H1 (cell line): Measurements from ENCODE around the gene HMG20A. TPM values are rescaled to one million over a fixed set of nuclear protein-coding genes. Genes with fewer than 3 reads are reported as not detected.

Experiments
- CBX5 ChIP-seq: fragments of 300-800, 300-1000 bp; sonication (generic); IDR thresholded peaks from 2 replicates; pipeline ENCODE4 v1.7.1; 2016; ENCODE audit warnings: antibody characterized with exemption, low read length, low read depth
- EGR1 ChIP-seq: IDR thresholded peaks from 2 replicates; pipeline ENCODE4 v1.6.1; 2011; ENCODE audit warnings: low read depth, low read length, borderline replicate concordance
- FOSL1 ChIP-seq: IDR thresholded peaks from 2 replicates; pipeline ENCODE4 v1.6.1; 2011; ENCODE audit warnings: mild to moderate bottlenecking, low read depth, low read length, moderate library complexity; ENCODE audit not compliant: insufficient read depth
- HDAC2 ChIP-seq, 2 experiments: fragments of 300-600 bp in 1 of 2; sonication (generic) in 1 of 2; IDR thresholded peaks; 2 replicates each; pipeline ENCODE4 v1.6.1; 2011 to 2012; ENCODE audit warnings: low read depth in 2 of 2, low read length in 2 of 2, mild to moderate bottlenecking in 2 of 2, moderate library complexity in 2 of 2, borderline replicate concordance in 1 of 2, inconsistent platforms in 1 of 2
- JUN ChIP-seq: IDR thresholded peaks from 2 replicates; pipeline ENCODE4 v1.6.1; 2011; ENCODE audit warnings: low read depth, mild to moderate bottlenecking, improper control_type of control experiment, low read length
- NRF1 ChIP-seq: IDR thresholded peaks from 2 replicates; pipeline ENCODE4 v1.6.1; 2011; ENCODE audit warnings: mild to moderate bottlenecking, low read depth, low read length, improper control_type of control experiment
- SIRT6 ChIP-seq: IDR thresholded peaks from one replicate; pipeline ENCODE4 v1.7.1; 2012; ENCODE audit warnings: low read length, inconsistent platforms
- SP2 ChIP-seq: IDR thresholded peaks from 2 replicates; pipeline ENCODE4 v1.6.1; 2012; ENCODE audit warnings: mild to moderate bottlenecking, low read length, inconsistent platforms
- TAF1 ChIP-seq: IDR thresholded peaks from 2 replicates; pipeline ENCODE4 v1.6.1; 2011; ENCODE audit warnings: mild to moderate bottlenecking, low read depth, low read length
- YY1 ChIP-seq: IDR thresholded peaks from 2 replicates; pipeline ENCODE4 v1.6.1; 2011; ENCODE audit warnings: low read depth, mild to moderate bottlenecking, low read length
- polyA plus RNA-seq, 7 experiments: library from polyadenylated mRNA; depleted of rRNA in 3 of 7; stranded (reverse) in 5 of 7; unstranded in 2 of 7; fragments of >200 nt in 5 of 7; fragments of 200-250 nt in 2 of 7; gene quantifications; 1 replicate in 5 of 7; 2 replicates in 1 of 7; 4 replicates in 1 of 7; pipeline versions ENCODE4 v1.2.1 to v1.2.3, GENCODE V29; 2011 to 2013; ENCODE audit warnings: missing spikeins in 2 of 7, mixed read lengths in 2 of 7
- total RNA-seq: library from RNA; stranded (reverse); fragmentation: NEBNext Ultra II Directional; extraction: Animal tissue kit (Norgen Biotek cat#: 25700); gene quantifications from 2 replicates; pipeline ENCODE4 v1.2.1, GENCODE V29; 2021
- TF ChIP-seq, protein P1 (sequence below): fragments of 300-600 bp; sonication (generic); IDR thresholded peaks from 2 replicates; pipeline ENCODE4 v1.7.1; 2012; ENCODE audit warnings: low read length, moderate library complexity, mild to moderate bottlenecking, inconsistent platforms; ENCODE audit not compliant: insufficient replicate concordance

Gene HMG20A
- total and polyA plus RNA-seq, 2 of the 8 experiments (the other 6 are each of a cell fraction or from before 2014, with no cell fraction given) = 52.1 to 59.7 TPM

DNA sequence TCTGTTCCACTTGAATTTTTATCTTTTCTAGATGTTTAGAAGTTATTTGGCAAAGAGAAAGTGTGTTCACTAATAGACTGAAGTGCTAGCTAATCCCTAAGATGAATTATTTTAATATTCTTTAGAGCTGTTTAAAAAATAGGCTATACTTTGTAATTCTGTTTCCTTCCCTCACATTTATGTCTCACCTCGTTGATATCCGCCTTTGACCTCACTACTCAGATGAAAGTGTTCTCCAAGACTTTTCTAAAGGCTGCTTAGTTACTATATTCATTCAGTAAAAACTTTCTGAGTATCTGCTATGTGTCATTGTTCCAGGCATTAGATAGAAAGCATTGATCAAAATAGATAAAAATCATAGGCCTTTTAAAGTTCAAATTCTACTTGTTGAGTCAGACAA is 38.3 kb downstream of the HMG20A start (continued):
- TF ChIP-seq, protein P1, sequence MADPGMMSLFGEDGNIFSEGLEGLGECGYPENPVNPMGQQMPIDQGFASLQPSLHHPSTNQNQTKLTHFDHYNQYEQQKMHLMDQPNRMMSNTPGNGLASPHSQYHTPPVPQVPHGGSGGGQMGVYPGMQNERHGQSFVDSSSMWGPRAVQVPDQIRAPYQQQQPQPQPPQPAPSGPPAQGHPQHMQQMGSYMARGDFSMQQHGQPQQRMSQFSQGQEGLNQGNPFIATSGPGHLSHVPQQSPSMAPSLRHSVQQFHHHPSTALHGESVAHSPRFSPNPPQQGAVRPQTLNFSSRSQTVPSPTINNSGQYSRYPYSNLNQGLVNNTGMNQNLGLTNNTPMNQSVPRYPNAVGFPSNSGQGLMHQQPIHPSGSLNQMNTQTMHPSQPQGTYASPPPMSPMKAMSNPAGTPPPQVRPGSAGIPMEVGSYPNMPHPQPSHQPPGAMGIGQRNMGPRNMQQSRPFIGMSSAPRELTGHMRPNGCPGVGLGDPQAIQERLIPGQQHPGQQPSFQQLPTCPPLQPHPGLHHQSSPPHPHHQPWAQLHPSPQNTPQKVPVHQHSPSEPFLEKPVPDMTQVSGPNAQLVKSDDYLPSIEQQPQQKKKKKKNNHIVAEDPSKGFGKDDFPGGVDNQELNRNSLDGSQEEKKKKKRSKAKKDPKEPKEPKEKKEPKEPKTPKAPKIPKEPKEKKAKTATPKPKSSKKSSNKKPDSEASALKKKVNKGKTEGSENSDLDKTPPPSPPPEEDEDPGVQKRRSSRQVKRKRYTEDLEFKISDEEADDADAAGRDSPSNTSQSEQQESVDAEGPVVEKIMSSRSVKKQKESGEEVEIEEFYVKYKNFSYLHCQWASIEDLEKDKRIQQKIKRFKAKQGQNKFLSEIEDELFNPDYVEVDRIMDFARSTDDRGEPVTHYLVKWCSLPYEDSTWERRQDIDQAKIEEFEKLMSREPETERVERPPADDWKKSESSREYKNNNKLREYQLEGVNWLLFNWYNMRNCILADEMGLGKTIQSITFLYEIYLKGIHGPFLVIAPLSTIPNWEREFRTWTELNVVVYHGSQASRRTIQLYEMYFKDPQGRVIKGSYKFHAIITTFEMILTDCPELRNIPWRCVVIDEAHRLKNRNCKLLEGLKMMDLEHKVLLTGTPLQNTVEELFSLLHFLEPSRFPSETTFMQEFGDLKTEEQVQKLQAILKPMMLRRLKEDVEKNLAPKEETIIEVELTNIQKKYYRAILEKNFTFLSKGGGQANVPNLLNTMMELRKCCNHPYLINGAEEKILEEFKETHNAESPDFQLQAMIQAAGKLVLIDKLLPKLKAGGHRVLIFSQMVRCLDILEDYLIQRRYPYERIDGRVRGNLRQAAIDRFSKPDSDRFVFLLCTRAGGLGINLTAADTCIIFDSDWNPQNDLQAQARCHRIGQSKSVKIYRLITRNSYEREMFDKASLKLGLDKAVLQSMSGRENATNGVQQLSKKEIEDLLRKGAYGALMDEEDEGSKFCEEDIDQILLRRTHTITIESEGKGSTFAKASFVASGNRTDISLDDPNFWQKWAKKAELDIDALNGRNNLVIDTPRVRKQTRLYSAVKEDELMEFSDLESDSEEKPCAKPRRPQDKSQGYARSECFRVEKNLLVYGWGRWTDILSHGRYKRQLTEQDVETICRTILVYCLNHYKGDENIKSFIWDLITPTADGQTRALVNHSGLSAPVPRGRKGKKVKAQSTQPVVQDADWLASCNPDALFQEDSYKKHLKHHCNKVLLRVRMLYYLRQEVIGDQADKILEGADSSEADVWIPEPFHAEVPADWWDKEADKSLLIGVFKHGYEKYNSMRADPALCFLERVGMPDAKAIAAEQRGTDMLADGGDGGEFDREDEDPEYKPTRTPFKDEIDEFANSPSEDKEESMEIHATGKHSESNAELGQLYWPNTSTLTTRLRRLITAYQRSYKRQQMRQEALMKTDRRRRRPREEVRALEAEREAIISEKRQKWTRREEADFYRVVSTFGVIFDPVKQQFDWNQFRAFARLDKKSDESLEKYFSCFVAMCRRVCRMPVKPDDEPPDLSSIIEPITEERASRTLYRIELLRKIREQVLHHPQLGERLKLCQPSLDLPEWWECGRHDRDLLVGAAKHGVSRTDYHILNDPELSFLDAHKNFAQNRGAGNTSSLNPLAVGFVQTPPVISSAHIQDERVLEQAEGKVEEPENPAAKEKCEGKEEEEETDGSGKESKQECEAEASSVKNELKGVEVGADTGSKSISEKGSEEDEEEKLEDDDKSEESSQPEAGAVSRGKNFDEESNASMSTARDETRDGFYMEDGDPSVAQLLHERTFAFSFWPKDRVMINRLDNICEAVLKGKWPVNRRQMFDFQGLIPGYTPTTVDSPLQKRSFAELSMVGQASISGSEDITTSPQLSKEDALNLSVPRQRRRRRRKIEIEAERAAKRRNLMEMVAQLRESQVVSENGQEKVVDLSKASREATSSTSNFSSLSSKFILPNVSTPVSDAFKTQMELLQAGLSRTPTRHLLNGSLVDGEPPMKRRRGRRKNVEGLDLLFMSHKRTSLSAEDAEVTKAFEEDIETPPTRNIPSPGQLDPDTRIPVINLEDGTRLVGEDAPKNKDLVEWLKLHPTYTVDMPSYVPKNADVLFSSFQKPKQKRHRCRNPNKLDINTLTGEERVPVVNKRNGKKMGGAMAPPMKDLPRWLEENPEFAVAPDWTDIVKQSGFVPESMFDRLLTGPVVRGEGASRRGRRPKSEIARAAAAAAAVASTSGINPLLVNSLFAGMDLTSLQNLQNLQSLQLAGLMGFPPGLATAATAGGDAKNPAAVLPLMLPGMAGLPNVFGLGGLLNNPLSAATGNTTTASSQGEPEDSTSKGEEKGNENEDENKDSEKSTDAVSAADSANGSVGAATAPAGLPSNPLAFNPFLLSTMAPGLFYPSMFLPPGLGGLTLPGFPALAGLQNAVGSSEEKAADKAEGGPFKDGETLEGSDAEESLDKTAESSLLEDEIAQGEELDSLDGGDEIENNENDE = no peak
- TF ChIP-seq YY1 = no peak
- no peak for TF ChIP-seq FOSL1
- no peak for TF ChIP-seq NRF1
- TF ChIP-seq JUN = no peak
- no peak for TF ChIP-seq CBX5
- no peak for TF ChIP-seq SIRT6
- TF ChIP-seq EGR1 = no peak
- TF ChIP-seq SP2 = no peak
- no peak for TF ChIP-seq HDAC2 (IDR thresholded peaks at IDR 0.05; ENCODE audit: borderline replicate concordance in 1 of 2, low read depth in 2 of 2, low read length in 2 of 2)
- TF ChIP-seq TAF1 = no peak
